IPS DF 6.9 (cell line): ENCODE data around the gene PCYT1B.

ENCODE experiments used
- DNase-seq: peaks from one replicate; pipeline ENCODE4 v3.0.0-alpha.2; 2013; ENCODE audit warnings: low read depth, low spot score
- H3K27ac ChIP-seq: one replicate; pipeline ENCODE4 v1.5.1; 2013; ENCODE audit warnings: low read length, control low read depth
- H3K27me3 ChIP-seq: 2 replicates; pipeline ENCODE4 v1.6.1; 2013; ENCODE audit warnings: mild to moderate bottlenecking, low read length; ENCODE audit not compliant: control insufficient read depth, insufficient read depth
- H3K36me3 ChIP-seq: 2 replicates; pipeline ENCODE4 v1.6.1; 2013; ENCODE audit warnings: low read length; ENCODE audit not compliant: control insufficient read depth, insufficient read depth
- H3K4me1 ChIP-seq: 2 replicates; pipeline ENCODE4 v1.6.1; 2013; ENCODE audit warnings: low read length; ENCODE audit not compliant: control insufficient read depth, insufficient read depth
- H3K4me3 ChIP-seq: 2 replicates; pipeline ENCODE4 v1.5.1; 2013; ENCODE audit warnings: mild to moderate bottlenecking, low read length
- H3K9me3 ChIP-seq: 2 replicates; pipeline ENCODE4 v1.6.1; 2013; ENCODE audit warnings: low read length, inconsistent platforms; ENCODE audit not compliant: control insufficient read depth, insufficient read depth
- WGBS: extraction: QIAGEN DNeasy Blood & Tissue Kit; methylation state at CpG from one replicate; pipeline ENCODE4 v1.1.7; 2013; ENCODE audit warnings: mixed read lengths, missing lambda C conversion rate; ENCODE audit not compliant: insufficient read length, insufficient coverage; 5-methylcytosine and 5-hydroxymethylcytosine counted together

PCYT1B gene

DNA sequence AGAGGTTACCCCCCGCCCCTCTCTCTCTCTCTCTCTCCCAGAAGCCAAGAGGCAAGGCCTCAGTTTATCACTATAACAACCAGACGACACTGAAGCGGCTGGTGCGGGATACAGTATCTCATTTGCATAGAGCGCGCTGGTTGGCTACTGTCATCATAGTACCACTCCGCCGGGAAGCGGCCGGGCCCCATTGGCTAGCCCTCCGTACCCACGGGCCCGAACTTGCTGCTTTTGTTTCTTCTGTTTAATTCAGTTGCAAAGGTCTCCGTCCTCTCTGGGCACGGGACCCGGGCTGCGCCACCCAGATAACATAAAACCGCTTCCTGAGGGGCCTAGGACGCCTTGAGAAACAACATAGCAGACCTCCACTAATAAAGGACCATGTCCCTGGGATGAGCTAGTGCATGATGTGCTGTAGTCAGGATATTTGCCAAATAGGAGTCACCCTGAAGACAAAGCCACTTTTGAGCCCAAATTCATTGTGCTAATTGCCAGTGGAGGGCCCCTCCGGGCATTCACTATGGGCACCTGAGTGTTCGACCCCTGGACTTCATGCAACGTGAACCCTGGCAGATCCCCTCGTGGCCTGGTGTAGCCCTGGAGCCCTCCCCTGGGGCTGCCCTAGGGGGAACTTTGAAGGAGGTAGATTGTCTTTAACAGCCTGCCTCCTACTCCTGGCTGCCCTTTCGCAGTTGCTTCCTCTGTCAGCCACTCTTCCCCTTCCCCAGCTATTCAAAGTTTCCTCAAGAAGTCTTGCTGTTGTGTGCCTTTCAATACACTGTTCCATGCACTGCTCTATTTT lies at the start of gene PCYT1B:
Gene PCYT1B, minus strand, starts transcription at position 91 of the 802 bp plus-strand sequence. CDS start 242 bp downstream, outside the sequence.
- no peaks in the 10 kb centered on the region for H3K36me3 ChIP-seq
- WGBS, result no CpG with 5 or more reads among the region's 24 CpGs
- no peaks in the 10 kb centered on the region for H3K27me3 ChIP-seq
- H3K4me1 ChIP-seq, result no peaks in the 10 kb centered on the region
- H3K9me3 ChIP-seq, result no peaks in the 10 kb centered on the region
- no peak within 1 kb of the TSS for H3K27ac ChIP-seq
- peak within 1 kb of the TSS; percentile 37; the same call in 1 of the 2 replicates for H3K4me3 ChIP-seq
- DNase-seq, result peak; percentile 50

DNA sequence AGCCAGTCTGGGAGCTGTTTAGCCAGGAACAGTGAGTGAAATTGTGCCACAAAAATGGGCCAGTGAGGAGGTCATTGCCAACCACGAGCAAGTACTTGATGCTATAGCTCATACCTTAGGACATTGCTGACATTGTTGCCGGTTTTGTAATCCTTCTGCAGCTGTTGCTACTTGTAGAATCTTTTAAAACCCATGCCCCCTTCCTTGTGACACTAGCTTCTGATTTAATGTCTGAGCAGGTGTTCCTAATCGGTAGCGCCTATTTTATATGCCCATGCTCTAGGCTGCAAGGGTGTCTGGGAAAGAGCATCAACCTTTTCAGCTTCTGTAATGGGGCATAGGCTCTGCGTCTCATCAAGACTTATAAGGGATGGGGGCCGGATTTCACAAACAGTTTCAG lies 49.1 kb upstream of the PCYT1B start:
- no CpG with 5 or more reads among the region's 6 CpGs for WGBS
- no peak overlapping the region for H3K4me3 ChIP-seq

DNA sequence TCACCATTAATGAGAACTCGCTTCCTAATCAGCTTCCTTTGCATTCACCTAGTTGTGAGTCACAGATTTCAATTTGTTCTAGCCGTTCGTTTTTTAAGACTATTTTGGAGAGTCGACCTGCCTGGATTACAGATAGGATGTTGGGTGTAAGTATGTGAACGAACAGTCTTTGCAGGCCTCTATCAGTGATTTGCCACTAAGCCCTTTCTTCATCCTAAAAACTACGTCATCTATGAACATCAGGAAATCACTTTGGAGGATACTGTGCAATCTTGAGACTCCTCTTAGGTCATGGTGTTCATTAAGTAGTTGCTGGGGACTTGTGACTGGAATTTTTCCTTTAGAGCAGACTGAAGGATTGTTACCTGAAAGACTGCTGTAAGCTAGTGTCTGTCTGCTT lies 47.7 kb upstream of the PCYT1B start:
- no CpG with 5 or more reads among the region's 6 CpGs for WGBS
- DNase-seq, result no peak

More for the DNA sequence above, 49.1 kb upstream of the PCYT1B start:
- H3K4me1 ChIP-seq, result no peaks in the 10 kb centered on the region
- DNase-seq, result no peak
- no peaks in the 10 kb centered on the region for H3K27me3 ChIP-seq
- H3K27ac ChIP-seq, result no peak overlapping the region
- no peaks in the 10 kb centered on the region for H3K9me3 ChIP-seq
- no peaks in the 10 kb centered on the region for H3K36me3 ChIP-seq

DNA sequence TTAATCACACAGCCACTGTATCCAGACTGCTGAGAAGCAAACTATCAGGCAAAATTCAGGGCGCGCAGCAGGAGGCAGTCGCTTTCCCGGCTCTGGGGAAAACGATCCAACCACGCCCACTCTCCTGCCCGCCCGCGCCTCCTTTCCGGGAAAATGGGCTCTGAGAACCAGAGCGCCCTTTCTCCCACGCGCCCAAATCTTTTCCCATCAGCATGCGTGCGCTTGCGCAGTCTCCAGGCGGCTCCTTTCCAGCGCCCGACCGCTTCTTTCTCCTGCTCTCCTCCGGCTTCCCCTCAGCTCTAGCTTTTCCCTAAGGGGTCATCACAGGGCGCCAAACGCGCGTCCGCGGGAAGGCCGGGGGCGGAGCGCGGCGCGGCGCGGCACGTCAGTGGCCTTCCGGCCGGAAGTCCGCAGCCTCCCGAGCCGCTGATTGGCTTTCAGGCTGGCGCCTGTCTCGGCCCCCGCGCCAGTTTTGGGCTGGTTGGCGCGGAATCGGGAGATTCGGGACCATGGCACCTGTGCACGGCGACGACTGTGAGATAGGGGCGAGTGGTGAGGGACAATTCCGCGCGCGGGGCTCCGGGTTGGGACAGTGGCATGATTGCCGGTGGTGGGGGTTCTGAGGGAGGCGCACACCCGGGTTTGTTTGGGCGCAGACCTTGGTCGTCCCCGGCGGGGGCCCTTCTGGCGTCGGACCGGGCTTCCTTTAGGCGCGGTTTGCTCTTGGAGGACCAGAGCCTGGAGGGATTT lies 46.5 kb upstream of the PCYT1B start, which contains the start of gene POLA1:
Gene POLA1, plus strand, starts transcription at position 466 of the 750 bp plus-strand sequence. Its CDS starts 44 bp downstream, at position 510.
- WGBS, result no CpG with 5 or more reads among the region's 70 CpGs
- peak; percentile 67 for DNase-seq
- Histone ChIP-seq H3K36me3 (no peaks in the 10 kb centered on the region), H3K27me3 (no peaks in the 10 kb centered on the region), H3K4me3 (peak within 1 kb of the TSS; percentile 96), H3K4me1 (no peaks in the 10 kb centered on the region), H3K9me3 (no peaks in the 10 kb centered on the region), H3K27ac (no peak within 1 kb of the TSS)

More for the DNA sequence above, 47.7 kb upstream of the PCYT1B start:
- Histone ChIP-seq H3K4me1 (no peaks in the 10 kb centered on the region), H3K27me3 (no peaks in the 10 kb centered on the region), H3K27ac (no peak overlapping the region), H3K4me3 (no peak overlapping the region), H3K9me3 (no peaks in the 10 kb centered on the region), H3K36me3 (no peaks in the 10 kb centered on the region)

DNA sequence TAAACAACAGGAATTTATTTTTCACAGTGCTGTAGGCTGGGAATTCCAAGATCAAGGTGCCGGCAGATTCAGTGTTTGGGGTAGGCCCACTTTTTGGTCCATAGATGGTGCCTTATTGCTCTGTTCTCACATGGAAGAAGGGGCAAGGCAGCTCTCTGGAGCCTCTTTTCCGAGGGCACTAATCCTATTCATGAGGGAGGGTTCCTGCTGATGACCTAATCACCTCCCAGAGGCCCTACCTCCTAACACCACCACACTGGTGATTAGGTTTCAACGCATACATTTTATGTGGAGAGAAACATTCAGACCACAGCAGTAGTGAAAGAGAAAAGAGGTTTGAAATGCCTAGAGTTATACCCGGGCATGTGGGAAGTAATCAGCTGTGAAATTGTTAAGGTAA lies 45.2 kb upstream of the PCYT1B start:
- Histone ChIP-seq H3K27ac (no peak overlapping the region), H3K36me3 (no peaks in the 10 kb centered on the region), H3K27me3 (no peaks in the 10 kb centered on the region), H3K4me1 (no peaks in the 10 kb centered on the region), H3K4me3 (no peak overlapping the region), H3K9me3 (no peaks in the 10 kb centered on the region)
- no CpG with 5 or more reads among the region's 4 CpGs for WGBS
- DNase-seq, result no peak

DNA sequence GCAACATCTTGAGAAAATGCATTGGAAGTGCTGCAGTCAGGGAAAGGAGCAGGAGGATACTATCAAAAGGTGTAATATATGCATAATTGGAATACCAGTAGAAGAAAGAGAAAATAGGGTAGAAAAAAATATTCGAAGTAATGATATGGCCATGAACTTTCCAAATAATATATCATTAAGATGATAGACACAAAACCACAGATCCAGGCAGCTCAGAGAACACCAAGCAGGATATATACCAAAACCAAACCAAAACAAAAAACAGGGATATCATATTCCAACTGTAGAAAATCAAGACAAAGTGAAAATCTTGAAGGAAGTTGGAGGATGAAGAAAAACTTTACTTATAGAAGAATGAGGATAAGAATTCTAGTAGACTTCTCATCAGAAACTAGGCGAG lies 36.9 kb upstream of the PCYT1B start:
- H3K4me3 ChIP-seq, result no peak overlapping the region
- H3K9me3 ChIP-seq, result no peaks in the 10 kb centered on the region
- H3K4me1 ChIP-seq, result no peaks in the 10 kb centered on the region
- DNase-seq, result no peak
- WGBS, result no CpG with 5 or more reads among the region's 2 CpGs
- no peaks in the 10 kb centered on the region for H3K27me3 ChIP-seq
- H3K36me3 ChIP-seq, result no peaks in the 10 kb centered on the region
- no peak overlapping the region for H3K27ac ChIP-seq

DNA sequence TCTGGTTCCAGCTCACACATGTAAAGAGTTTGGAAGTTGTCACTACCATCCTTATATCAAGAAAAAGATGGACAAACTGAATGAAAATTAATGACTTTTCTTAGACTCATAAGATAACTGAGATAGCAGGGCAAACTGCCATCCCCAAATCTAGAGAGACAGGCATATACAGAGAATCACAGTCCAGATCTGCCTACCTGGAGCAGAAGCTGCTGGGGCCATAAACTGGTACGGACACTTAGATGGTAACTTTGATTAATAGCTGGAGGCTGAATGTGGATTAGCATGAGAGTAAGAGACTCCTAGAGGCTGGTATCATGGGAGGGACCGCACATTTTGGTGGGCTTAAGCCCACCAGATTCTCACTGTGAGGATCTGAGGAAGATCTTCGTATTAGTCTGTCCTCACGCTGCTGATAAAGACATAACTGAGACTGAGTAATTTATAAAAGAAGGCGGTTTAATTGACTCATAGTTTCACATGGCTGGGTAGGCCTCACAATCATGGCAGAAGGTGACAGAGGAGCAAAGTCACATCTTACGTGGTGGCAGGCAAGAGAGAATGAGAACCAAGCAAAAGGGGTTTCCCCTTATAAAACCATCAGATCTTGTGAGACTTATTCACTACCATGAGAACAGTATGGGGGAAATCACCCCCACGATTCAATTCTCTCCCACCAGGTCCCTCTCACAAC lies 35.7 kb upstream of the PCYT1B start:
- H3K4me1 ChIP-seq, result no peaks in the 10 kb centered on the region
- DNase-seq, result no peak
- no CpG with 5 or more reads among the region's 7 CpGs for WGBS
- no peak overlapping the region for H3K27ac ChIP-seq
- H3K36me3 ChIP-seq, result no peaks in the 10 kb centered on the region
- no peaks in the 10 kb centered on the region for H3K27me3 ChIP-seq
- H3K9me3 ChIP-seq, result no peaks in the 10 kb centered on the region
- no peak overlapping the region for H3K4me3 ChIP-seq

DNA sequence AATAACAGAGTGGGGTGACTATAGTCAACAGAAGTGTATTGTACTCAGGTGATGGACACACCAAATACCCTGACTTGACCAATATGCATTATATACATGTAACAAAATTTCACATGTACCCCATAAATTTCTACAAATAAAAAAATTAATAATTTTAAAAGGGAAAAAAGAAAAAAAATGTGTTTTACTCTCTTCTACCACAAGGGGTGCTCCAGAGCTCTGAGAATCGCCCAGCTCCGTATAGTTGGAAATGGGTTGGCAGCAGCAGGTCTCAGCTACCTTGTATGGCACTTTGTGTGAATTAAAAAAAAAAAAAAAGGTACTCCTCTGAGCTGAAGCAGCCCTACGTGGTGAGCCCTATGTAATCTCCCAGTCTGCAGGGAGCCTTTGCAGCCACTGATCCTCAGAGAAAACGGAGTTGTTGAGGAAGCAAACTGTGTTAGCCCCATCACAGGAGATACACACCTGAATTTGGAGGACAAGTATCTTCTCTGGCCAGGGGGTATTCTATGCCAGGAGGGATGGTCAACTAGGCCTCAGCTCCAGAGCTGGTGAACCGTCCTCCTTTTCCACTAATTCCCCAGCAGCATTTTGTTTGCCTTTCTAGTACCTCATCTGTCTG lies 29.4 kb upstream of the PCYT1B start:
- Histone ChIP-seq H3K27ac (no peak overlapping the region), H3K27me3 (no peaks in the 10 kb centered on the region), H3K4me1 (no peaks in the 10 kb centered on the region), H3K36me3 (no peaks in the 10 kb centered on the region), H3K4me3 (no peak overlapping the region), H3K9me3 (no peaks in the 10 kb centered on the region)
- DNase-seq, result no peak
- WGBS, result no CpG with 5 or more reads among the region's 5 CpGs

DNA sequence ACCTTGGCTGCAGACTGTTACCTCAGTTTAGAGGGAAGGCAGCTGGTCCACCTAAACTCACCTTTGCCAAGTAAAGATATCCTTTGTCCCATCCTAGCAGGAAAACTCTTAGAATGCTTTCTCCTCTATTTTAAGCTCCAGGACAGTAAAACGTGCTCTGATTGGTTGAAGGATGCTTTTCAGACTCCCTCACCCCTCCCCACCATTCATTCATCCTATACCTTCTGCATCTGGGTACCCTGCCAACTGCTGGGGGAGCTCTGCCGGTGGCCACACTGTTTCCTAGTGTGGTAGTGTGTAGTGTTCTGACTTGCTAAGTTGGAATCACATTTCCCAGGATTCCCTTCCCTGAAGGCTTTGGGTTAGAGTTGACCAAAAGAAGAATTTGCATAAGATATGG lies 26.3 kb upstream of the PCYT1B start:
- no peaks in the 10 kb centered on the region for H3K36me3 ChIP-seq
- WGBS, result no CpG with 5 or more reads among the region's 2 CpGs
- no peaks in the 10 kb centered on the region for H3K27me3 ChIP-seq
- H3K27ac ChIP-seq, result no peak overlapping the region
- H3K4me3 ChIP-seq, result no peak overlapping the region
- H3K4me1 ChIP-seq, result no peaks in the 10 kb centered on the region
- H3K9me3 ChIP-seq, result no peaks in the 10 kb centered on the region
- DNase-seq, result no peak

DNA sequence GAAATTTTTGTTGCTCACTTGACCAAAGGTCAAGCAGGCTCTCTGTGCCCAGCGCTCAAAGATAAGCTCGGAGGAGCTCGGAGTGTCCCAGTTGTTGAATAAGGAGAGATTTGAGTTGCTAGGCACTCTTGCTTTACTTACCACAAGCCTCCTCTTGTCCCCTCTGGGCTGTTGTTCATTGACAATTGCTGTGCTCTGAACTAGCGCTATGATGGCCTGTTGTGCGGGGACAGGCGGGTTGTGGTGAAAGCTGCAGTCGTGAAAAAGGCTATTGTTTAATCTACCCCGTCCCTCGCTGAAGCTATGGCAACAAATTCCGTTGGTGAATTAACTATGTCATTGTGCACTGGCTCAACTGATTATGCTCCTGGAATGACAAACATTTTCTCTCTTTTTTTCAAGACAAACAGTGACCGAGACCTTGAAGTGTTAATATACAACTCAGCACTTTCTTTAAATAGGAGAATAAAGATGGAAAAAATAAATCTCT lies 25.6 kb upstream of the PCYT1B start:
- H3K36me3 ChIP-seq, result no peaks in the 10 kb centered on the region
- no peak overlapping the region for H3K4me3 ChIP-seq
- DNase-seq, result no peak
- no peak overlapping the region for H3K27ac ChIP-seq
- no peaks in the 10 kb centered on the region for H3K27me3 ChIP-seq
- no peaks in the 10 kb centered on the region for H3K4me1 ChIP-seq
- H3K9me3 ChIP-seq, result no peaks in the 10 kb centered on the region
- WGBS, result no CpG with 5 or more reads among the region's 11 CpGs
